H9 (cell line): ENCODE data around the gene HIPK3. TPM values are rescaled to one million over a fixed set of nuclear protein-coding genes. Genes with fewer than 3 reads are reported as not detected.

Experiments used
- DNase-seq: peaks from one replicate; pipeline ENCODE4 v3.0.0-alpha.2; 2017
- H2AFZ ChIP-seq: one replicate; pipeline ENCODE4 v1.6.1; 2013; ENCODE audit warnings: mild to moderate bottlenecking, low read length, control low read depth, moderate library complexity
- H2AK5ac ChIP-seq: 2 replicates; pipeline ENCODE4 v1.6.1; 2013; ENCODE audit warnings: low read length, control low read depth, mixed read lengths; ENCODE audit not compliant: insufficient read length
- H2BK120ac ChIP-seq: one replicate; pipeline ENCODE4 v1.6.1; 2013; ENCODE audit warnings: low read depth, mild to moderate bottlenecking, low read length, control low read depth, inconsistent platforms; ENCODE audit not compliant: poor library complexity, severe bottlenecking
- H2BK12ac ChIP-seq: 2 replicates; pipeline ENCODE4 v1.6.1; 2013; ENCODE audit warnings: low read length, control low read depth, mixed read lengths, low read depth; ENCODE audit not compliant: insufficient read length
- H2BK15ac ChIP-seq: 2 replicates; pipeline ENCODE4 v1.6.1; 2013; ENCODE audit warnings: low read depth, low read length, control low read depth
- H2BK20ac ChIP-seq: one replicate; pipeline ENCODE4 v1.6.1; 2013; ENCODE audit warnings: low read depth, mild to moderate bottlenecking, low read length, control low read depth, inconsistent platforms; ENCODE audit not compliant: poor library complexity, severe bottlenecking
- H2BK5ac ChIP-seq: 2 replicates; pipeline ENCODE4 v1.6.1; 2013; ENCODE audit warnings: low read length, control low read depth, mixed read lengths; ENCODE audit not compliant: insufficient read length
- H3K14ac ChIP-seq: 2 replicates; pipeline ENCODE4 v1.6.1; 2013; ENCODE audit warnings: low read length, control low read depth; ENCODE audit not compliant: insufficient read depth
- H3K18ac ChIP-seq: 2 replicates; pipeline ENCODE4 v1.6.1; 2013; ENCODE audit warnings: low read depth, mild to moderate bottlenecking, mixed read lengths, low read length, control low read depth; ENCODE audit not compliant: insufficient read length
- H3K23ac ChIP-seq: 2 replicates; pipeline ENCODE4 v1.6.1; 2013; ENCODE audit warnings: low read length, control low read depth, mixed read lengths, low read depth; ENCODE audit not compliant: insufficient read length
- H3K23me2 ChIP-seq: 2 replicates; pipeline ENCODE4 v1.6.1; 2013; ENCODE audit warnings: low read depth, mild to moderate bottlenecking, mixed read lengths, low read length, control low read depth; ENCODE audit not compliant: insufficient read length, poor library complexity, severe bottlenecking
- H3K27ac ChIP-seq: 2 replicates; pipeline ENCODE4 v1.5.1; 2013; ENCODE audit warnings: low read length, control low read depth, mixed read lengths, low read depth; ENCODE audit not compliant: insufficient read length
- H3K27me3 ChIP-seq: 2 replicates; pipeline ENCODE4 v1.6.1; 2013; ENCODE audit warnings: low read length, control low read depth, inconsistent platforms; ENCODE audit not compliant: insufficient read depth
- H3K4ac ChIP-seq: 2 replicates; pipeline ENCODE4 v1.6.1; 2013; ENCODE audit warnings: low read depth, mild to moderate bottlenecking, control low read depth, inconsistent platforms, low read length, moderate library complexity
- H3K4me1 ChIP-seq: 2 replicates; pipeline ENCODE4 v1.6.1; 2013; ENCODE audit warnings: low read length, control low read depth, inconsistent platforms; ENCODE audit not compliant: insufficient read depth
- H3K4me2 ChIP-seq: 2 replicates; pipeline ENCODE4 v1.6.1; 2013; ENCODE audit warnings: low read length, control low read depth, mixed read lengths; ENCODE audit not compliant: insufficient read length, insufficient read depth
- H3K56ac ChIP-seq: 2 replicates; pipeline ENCODE4 v1.6.1; 2013; ENCODE audit warnings: low read depth, mild to moderate bottlenecking, mixed read lengths, low read length, control low read depth; ENCODE audit not compliant: insufficient read length
- H3K79me1 ChIP-seq: 2 replicates; pipeline ENCODE4 v1.6.1; 2013; ENCODE audit warnings: low read depth, mild to moderate bottlenecking, moderate library complexity, low read length, control low read depth, inconsistent platforms; ENCODE audit not compliant: insufficient read depth, poor library complexity, severe bottlenecking
- H3K79me2 ChIP-seq: 2 replicates; pipeline ENCODE4 v1.6.1; 2013; ENCODE audit warnings: low read length, control low read depth, inconsistent platforms; ENCODE audit not compliant: insufficient read depth
- H3K9ac ChIP-seq: 2 replicates; pipeline ENCODE4 v1.6.1; 2013; ENCODE audit warnings: low read length, control low read depth, mixed read lengths; ENCODE audit not compliant: insufficient read length; ENCODE audit errors: extremely low read depth
- H3K9me3 ChIP-seq: one replicate; pipeline ENCODE4 v1.6.1; 2013; ENCODE audit warnings: low read depth, low read length, inconsistent platforms; ENCODE audit not compliant: control insufficient read depth
- H3T11ph ChIP-seq: one replicate; pipeline ENCODE4 v1.6.1; 2013; ENCODE audit warnings: mild to moderate bottlenecking, low read length, control low read depth, inconsistent platforms
- H4K20me1 ChIP-seq: one replicate; pipeline ENCODE4 v1.6.1; 2013; ENCODE audit not compliant: control insufficient read depth, insufficient read length, insufficient read depth
- H4K5ac ChIP-seq: 2 replicates; pipeline ENCODE4 v1.6.1; 2013; ENCODE audit warnings: low read depth, mild to moderate bottlenecking, mixed read lengths, low read length, control low read depth; ENCODE audit not compliant: insufficient read length
- H4K8ac ChIP-seq: replicated peaks from 2 replicates; pipeline ENCODE4 v1.6.1; 2013; ENCODE audit warnings: low read length, control low read depth, mixed read lengths, low read depth; ENCODE audit not compliant: insufficient read length
- H4K91ac ChIP-seq: 2 replicates; pipeline ENCODE4 v1.6.1; 2013; ENCODE audit warnings: low read depth, mild to moderate bottlenecking, moderate library complexity, mixed read lengths, low read length, control low read depth; ENCODE audit not compliant: insufficient read length
- H3K27ac Mint-ChIP-seq, 3 experiments: 2 replicates in 2 of 3; 3 replicates in 1 of 3; pipeline ENCODE4 v1.8.0; 2020 to 2021; ENCODE audit warnings: mixed read lengths in 3 of 3, mild to moderate bottlenecking in 1 of 3, moderate library complexity in 1 of 3
- H3K27me3 Mint-ChIP-seq: 2 replicates; pipeline ENCODE4 v1.8.0; 2021; ENCODE audit warnings: low read depth, mild to moderate bottlenecking, moderate library complexity, mixed read lengths
- H3K36me3 Mint-ChIP-seq, 3 experiments: 2 replicates in 2 of 3; 3 replicates in 1 of 3; pipeline ENCODE4 v1.8.0; 2020 to 2021; ENCODE audit warnings: low read depth in 3 of 3, mixed read lengths in 3 of 3; ENCODE audit not compliant: insufficient read depth in 1 of 3
- H3K4me1 Mint-ChIP-seq, 2 experiments: 2 replicates each; pipeline ENCODE4 v1.8.0; 2020; ENCODE audit warnings: mixed read lengths in 2 of 2
- H3K4me3 Mint-ChIP-seq, 2 experiments: 2 replicates in 1 of 2; 3 replicates in 1 of 2; pipeline ENCODE4 v1.8.0; 2020 to 2021; ENCODE audit warnings: mild to moderate bottlenecking in 2 of 2, mixed read lengths in 2 of 2, moderate library complexity in 1 of 2
- H3K9me3 Mint-ChIP-seq, 2 experiments: 2 replicates in 1 of 2; 3 replicates in 1 of 2; pipeline ENCODE4 v1.8.0; 2020; ENCODE audit warnings: mild to moderate bottlenecking in 2 of 2, mixed read lengths in 2 of 2, moderate library complexity in 1 of 2
- WGBS: extraction: QIAGEN DNeasy Blood & Tissue Kit; methylation state at CpG from one replicate; pipeline ENCODE4 v1.1.7; 2013; ENCODE audit warnings: missing lambda C conversion rate, low lambda C conversion rate, mixed read lengths; ENCODE audit not compliant: insufficient read length; ENCODE audit errors: extremely low coverage; 5-methylcytosine and 5-hydroxymethylcytosine counted together
- total RNA-seq: library from RNA; stranded (reverse); gene quantifications from 2 replicates; pipeline ENCODE4 v1.2.1, GENCODE V29; 2021
- TF ChIP-seq, protein P1 (sequence below): fragments of 200-600 bp; sonication (generic); conservative IDR thresholded peaks from 3 replicates; pipeline ENCODE4 v1.8.0; 2021; ENCODE audit warnings: antibody characterized with exemption, mild to moderate bottlenecking

HIPK3 gene
- total RNA-seq, 1 experiment from 2014 or later: 23.4 TPM

GRCh38 chr11:33263549-33263948 is 6.4 kb downstream of the HIPK3 start:
- DNase-seq: no peak
- Histone ChIP-seq H3K23ac (no peak overlapping the region), H3K18ac (no peak overlapping the region), H3K79me1 (peaks cover 3% of the 10 kb centered on the region), H3K4me1 (no peaks in the 10 kb centered on the region), H3K14ac (no peak overlapping the region), H2AFZ (no peak overlapping the region), H3K4ac (no peak overlapping the region), H3K27me3 (no peaks in the 10 kb centered on the region), H2BK12ac (no peak overlapping the region), H3K23me2 (no peaks in the 10 kb centered on the region), H2BK15ac (no peak overlapping the region), H2BK5ac (no peak overlapping the region), H2BK120ac (no peak overlapping the region), H4K5ac (no peak overlapping the region), H3K9ac (no peak overlapping the region), H2BK20ac (no peak overlapping the region), H3K9me3 (no peaks in the 10 kb centered on the region), H3K27ac (no peak overlapping the region), H3T11ph (no peak overlapping the region), H4K91ac (no peak overlapping the region), H2AK5ac (no peak overlapping the region), H3K56ac (no peak overlapping the region), H3K79me2 (peaks cover 15% of the 10 kb centered on the region; the same call in 1 of the 2 replicates), H4K20me1 (no peaks in the 10 kb centered on the region), H3K4me2 (no peak overlapping the region), H4K8ac (no peak overlapping the region)
- peaks cover 19 to 27% of the 10 kb centered on the region in 2 experiments for H3K4me1 Mint-ChIP-seq
- H3K9me3 Mint-ChIP-seq: peaks cover 0 to 2% of the 10 kb centered on the region in 2 experiments; a peak in 2 of 5 replicates
- no peaks in the 10 kb centered on the region for H3K27me3 Mint-ChIP-seq
- no peak overlapping the region; a peak in 1 of 7 replicates for H3K27ac Mint-ChIP-seq
- peaks cover 0 to 4% (median 2%) of the 10 kb centered on the region in 3 experiments; a peak in 3 of 7 replicates for H3K36me3 Mint-ChIP-seq
- no CpG with 5 or more reads among the region's 2 CpGs for WGBS
- no peak overlapping the region for H3K4me3 Mint-ChIP-seq
- TF ChIP-seq, protein P1, sequence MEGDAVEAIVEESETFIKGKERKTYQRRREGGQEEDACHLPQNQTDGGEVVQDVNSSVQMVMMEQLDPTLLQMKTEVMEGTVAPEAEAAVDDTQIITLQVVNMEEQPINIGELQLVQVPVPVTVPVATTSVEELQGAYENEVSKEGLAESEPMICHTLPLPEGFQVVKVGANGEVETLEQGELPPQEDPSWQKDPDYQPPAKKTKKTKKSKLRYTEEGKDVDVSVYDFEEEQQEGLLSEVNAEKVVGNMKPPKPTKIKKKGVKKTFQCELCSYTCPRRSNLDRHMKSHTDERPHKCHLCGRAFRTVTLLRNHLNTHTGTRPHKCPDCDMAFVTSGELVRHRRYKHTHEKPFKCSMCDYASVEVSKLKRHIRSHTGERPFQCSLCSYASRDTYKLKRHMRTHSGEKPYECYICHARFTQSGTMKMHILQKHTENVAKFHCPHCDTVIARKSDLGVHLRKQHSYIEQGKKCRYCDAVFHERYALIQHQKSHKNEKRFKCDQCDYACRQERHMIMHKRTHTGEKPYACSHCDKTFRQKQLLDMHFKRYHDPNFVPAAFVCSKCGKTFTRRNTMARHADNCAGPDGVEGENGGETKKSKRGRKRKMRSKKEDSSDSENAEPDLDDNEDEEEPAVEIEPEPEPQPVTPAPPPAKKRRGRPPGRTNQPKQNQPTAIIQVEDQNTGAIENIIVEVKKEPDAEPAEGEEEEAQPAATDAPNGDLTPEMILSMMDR: no peak
